ENCODE measurements around the gene IL17RE. TPM values are rescaled to one million over a fixed set of nuclear protein-coding genes. Genes with fewer than 3 reads are reported as not detected.

IL17RE gene
- total RNA-seq, 3 donors from 2014 or later: 41.8 to 116 (median 82.8) TPM

DNA sequence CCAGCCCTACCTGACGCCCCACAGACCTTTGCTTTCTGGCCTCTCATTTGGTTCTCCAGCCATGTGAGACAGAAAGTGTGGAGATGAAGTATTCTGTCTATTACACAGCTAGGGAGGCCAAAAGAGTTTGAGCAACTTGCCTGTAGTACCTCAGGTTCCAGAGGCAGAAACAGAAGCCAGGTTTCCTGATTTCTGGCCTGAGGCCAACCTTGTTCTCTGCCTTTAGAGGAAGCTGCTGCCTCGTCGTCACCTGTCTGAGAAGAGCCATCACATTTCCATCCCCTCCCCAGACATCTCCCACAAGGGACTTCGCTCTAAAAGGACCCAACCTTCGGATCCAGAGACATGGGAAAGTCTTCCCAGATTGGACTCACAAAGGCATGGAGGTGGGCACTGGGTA, 3.8 kb downstream of the IL17RE start:
- TF ChIP-seq, protein P1, sequence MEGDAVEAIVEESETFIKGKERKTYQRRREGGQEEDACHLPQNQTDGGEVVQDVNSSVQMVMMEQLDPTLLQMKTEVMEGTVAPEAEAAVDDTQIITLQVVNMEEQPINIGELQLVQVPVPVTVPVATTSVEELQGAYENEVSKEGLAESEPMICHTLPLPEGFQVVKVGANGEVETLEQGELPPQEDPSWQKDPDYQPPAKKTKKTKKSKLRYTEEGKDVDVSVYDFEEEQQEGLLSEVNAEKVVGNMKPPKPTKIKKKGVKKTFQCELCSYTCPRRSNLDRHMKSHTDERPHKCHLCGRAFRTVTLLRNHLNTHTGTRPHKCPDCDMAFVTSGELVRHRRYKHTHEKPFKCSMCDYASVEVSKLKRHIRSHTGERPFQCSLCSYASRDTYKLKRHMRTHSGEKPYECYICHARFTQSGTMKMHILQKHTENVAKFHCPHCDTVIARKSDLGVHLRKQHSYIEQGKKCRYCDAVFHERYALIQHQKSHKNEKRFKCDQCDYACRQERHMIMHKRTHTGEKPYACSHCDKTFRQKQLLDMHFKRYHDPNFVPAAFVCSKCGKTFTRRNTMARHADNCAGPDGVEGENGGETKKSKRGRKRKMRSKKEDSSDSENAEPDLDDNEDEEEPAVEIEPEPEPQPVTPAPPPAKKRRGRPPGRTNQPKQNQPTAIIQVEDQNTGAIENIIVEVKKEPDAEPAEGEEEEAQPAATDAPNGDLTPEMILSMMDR (IDR thresholded peaks at IDR 0.05): no peak
- intact Hi-C loops (cut with DNase I, micrococcal nuclease): no loop called here
- Histone ChIP-seq H3K4me3 (no peak overlapping the region), H3K36me3 (ENCODE audit: low read depth) (no peaks in the 10 kb centered on the region), H3K9me3 (no peaks in the 10 kb centered on the region), H3K4me1 (ENCODE audit: low read depth) (peaks cover 16% of the 10 kb centered on the region)
- DNase-seq: no peak
- ATAC-seq: no peak

DNA sequence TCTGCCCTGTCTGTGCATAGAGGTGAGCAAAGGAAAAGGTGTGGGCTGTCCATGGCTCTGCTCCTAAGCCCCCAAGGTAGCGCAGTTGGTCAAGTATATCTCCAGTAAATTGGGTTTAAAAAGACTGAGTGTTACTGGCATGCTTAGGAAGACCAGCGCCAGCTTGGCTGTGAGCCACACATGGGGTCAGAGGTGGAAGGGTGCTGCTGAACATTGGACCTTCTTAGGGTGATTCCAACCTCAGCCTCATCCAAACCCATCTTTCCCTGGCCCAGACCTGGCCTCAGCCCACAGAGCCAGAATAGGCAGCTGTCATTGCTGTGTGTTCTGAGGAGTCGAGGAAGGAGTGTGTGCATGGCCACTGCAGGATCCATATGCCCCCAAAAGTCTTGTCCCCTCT, 5.6 kb downstream of the IL17RE start:
- Histone ChIP-seq H3K4me3 (no peak overlapping the region), H3K9me3 (no peaks in the 10 kb centered on the region), H3K36me3 (ENCODE audit: low read depth) (peaks cover 3% of the 10 kb centered on the region), H3K4me1 (ENCODE audit: low read depth) (peaks cover 7% of the 10 kb centered on the region)
- ATAC-seq: no peak
- TF ChIP-seq, protein P1 (IDR thresholded peaks at IDR 0.05): no peak
- intact Hi-C loops (cut with DNase I, micrococcal nuclease): no loop called here
- no peak for DNase-seq

- DNase-seq (no peak), ATAC-seq (no peak)
- intact Hi-C loops (cut with DNase I, micrococcal nuclease): no loop called here
- Histone ChIP-seq H3K36me3 (ENCODE audit: low read depth) (peaks cover 3% of the 10 kb centered on the region), H3K4me3 (no peak overlapping the region), H3K4me1 (ENCODE audit: low read depth) (peaks cover 9% of the 10 kb centered on the region), H3K9me3 (no peaks in the 10 kb centered on the region)
- TF ChIP-seq, protein P1 (IDR thresholded peaks at IDR 0.05): no peak
Measured at GRCh38 chr3:9909221-9910013, 6.8 kb downstream of the IL17RE start.

DNA sequence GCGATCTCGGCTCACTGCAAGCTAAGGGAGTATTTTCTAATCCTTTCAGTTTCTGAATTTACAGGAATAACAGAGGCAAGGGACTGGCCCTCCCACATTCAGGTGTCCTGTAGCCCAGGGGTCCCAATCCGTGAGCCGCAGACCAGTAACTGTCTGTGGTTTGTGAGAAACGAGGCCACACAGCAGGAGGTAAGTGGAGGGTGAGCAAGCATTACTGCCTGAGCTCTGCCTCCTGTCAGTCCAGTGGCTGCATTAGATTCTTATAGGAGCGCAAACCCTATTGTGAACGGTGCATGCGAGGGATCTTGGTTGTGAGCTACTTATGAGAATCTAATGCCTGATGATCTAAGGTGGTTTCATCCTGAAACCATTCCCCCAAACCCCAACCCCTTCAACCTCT, 9.2 kb downstream of the IL17RE start:
- no peak for ATAC-seq
- no peak for DNase-seq
- Histone ChIP-seq H3K4me3 (no peak overlapping the region), H3K9me3 (no peaks in the 10 kb centered on the region), H3K4me1 (ENCODE audit: low read depth) (peaks cover 26% of the 10 kb centered on the region), H3K36me3 (ENCODE audit: low read depth) (peaks cover 3% of the 10 kb centered on the region)
- TF ChIP-seq, protein P1 (IDR thresholded peaks at IDR 0.05): no peak
- intact Hi-C loops (cut with DNase I, micrococcal nuclease): no loop called here

DNA sequence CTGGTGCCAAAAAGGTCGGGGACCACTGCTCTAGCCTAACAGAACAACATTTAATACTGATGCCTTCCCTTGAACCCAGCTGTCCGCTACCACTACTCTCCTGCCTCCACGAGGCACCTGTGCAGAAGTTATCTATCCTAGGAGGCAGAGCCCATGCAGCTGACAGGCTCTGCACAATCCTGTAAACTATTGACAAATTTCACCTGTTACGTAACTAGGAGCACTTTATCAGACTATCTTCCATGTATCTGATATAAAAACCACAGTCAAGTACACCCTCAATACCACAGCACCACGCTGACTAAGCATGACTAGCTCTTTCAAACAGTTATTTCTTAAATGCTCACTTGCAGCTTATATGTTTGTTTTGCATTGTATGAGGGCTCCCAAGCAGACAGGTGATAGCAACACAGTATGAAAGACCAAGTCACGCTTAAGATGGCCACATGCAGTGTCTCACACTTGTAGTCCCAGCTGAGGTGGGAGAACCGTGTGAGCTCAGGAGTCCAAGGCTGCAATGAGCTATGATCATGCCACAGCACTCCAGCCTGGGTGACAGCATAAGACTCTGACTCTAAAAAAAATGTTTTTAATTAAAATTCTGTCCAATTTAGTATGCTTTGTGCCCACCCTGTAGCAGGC, 9.8 kb downstream of the IL17RE start:
- no peak for DNase-seq
- Histone ChIP-seq H3K4me1 (ENCODE audit: low read depth) (peaks cover 28% of the 10 kb centered on the region), H3K4me3 (no peak overlapping the region), H3K36me3 (ENCODE audit: low read depth) (peaks cover 3% of the 10 kb centered on the region), H3K9me3 (no peaks in the 10 kb centered on the region)
- TF ChIP-seq, protein P1 (IDR thresholded peaks at IDR 0.05): no peak
- intact Hi-C loops (cut with DNase I, micrococcal nuclease): no loop called here
- ATAC-seq: no peak

All from mucosa of descending colon (tissue), 3 donors.